Fibroblast of lung (primary cell): ENCODE results near the gene RIBC2.

Experiments used
- CTCF ChIP-seq, 2 donors: IDR thresholded peaks in 1 of 2; conservative IDR thresholded peaks in 1 of 2; 1 replicate in 1 of 2; 2 replicates in 1 of 2; pipeline ENCODE4 v1.5.1; 2011 to 2012; ENCODE audit warnings: low read length in 2 of 2, control low read depth in 1 of 2, inconsistent platforms in 1 of 2, low read depth in 1 of 2, mild to moderate bottlenecking in 1 of 2
- EZH2 ChIP-seq: IDR thresholded peaks from 2 replicates; pipeline ENCODE4 v1.5.1; 2012; ENCODE audit warnings: low read length, control low read depth, mild to moderate bottlenecking; ENCODE audit errors: missing control alignments

DNA sequence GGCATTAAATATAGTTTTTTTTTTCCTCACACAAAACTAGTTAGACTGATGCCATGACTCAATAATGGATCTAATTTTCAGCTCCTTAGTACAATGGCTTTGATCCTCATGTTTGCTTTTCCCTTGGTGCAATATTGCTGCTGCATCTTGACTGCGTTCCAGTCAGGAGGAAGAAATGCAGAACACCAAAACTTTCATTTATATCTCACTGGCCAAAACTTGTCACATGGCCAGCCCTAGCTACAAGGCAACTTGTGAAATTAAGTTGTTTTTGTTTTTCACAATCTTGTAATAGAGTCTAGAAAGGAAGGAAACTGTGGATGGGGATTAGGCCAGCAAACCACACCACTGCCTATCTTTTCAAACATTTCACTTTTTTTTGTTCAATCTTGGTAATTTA lies 36.8 kb upstream of the RIBC2 start:
- TF ChIP-seq EZH2 = no peak
- TF ChIP-seq CTCF (conservative IDR thresholded peaks at IDR 0.05 in 1 of 2, IDR thresholded peaks at IDR 0.05 in 1 of 2; ENCODE audit: low read depth in 1 of 2, low read length in 2 of 2) = no peak
